Measurements from ENCODE around the gene TUBB1. TPM values are rescaled to one million over a fixed set of nuclear protein-coding genes. Genes with fewer than 3 reads are reported as not detected.

The TUBB1 gene
- total and polyA plus RNA-seq, 7 experiments from 2014 or later, result 0.14 to 9.5 (median 0.60) TPM; not detected in 3

DNA sequence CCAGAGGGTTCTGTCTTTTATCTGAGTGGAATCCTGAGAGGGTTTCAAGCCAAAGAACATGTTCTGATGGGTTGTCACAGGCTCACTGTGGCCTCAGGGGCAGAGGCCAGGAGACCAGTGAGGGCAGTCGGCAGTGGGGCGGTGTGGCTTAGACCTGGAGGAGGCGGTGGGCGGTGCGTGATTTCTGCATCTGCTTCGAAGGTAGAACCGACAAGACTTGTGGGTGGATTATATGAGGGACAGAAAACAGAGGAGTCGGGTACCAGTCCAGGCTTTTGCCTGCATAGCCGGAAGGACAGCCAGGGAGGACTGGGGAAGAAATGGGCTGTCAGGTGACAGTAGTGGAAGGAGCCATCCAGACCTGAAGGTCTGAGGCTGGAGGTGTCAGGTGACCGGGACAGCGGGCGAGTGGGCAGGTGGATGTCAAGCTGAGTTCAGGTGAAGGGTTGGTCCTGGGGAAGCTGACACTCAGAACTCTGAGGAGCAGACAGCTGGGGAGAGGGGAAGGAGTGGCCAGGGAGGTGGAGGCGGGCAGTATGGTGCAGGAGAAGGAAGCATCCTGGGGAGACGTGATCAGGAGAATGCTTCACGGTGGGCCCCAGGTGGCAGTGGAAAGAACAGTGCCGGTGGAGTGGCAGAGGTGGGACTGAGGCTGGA lies 15.3 kb upstream of the TUBB1 start:
- Mint-ChIP-seq H3K4me3 (peak overlapping the region; percentile 35 to 89 (median 74)), H3K27me3 (no peaks in the 10 kb centered on the region), H3K36me3 (peaks cover 0 to 13% (median 0%) of the 10 kb centered on the region in 5 donors), H3K4me1 (peaks cover 26 to 39% (median 33%) of the 10 kb centered on the region in 7 donors), H3K9me3 (no peaks in the 10 kb centered on the region), H3K27ac (peak overlapping the region; percentile 41 to 93 (median 70))
- no peak for DNase-seq
- peak overlapping the region; percentile 10 for H3K27ac ChIP-seq (ENCODE audit: low read depth, low read length)
- CTCF ChIA-PET, result no interaction called here
- POLR2A ChIA-PET, result interaction anchor here (0.6 kb wide), 1 partner anchor 33 kb away, joined by 4 read pairs; no protein-coding TSS in a partner anchor
- no peak for ATAC-seq
- H3K4me1 ChIP-seq (ENCODE audit: control insufficient read depth in 2 of 2, insufficient read depth in 2 of 2, low read length in 2 of 2), result peaks cover 20 to 23% of the 10 kb centered on the region in 2 donors
- intact Hi-C loops (cut with micrococcal nuclease), result loop anchor here (2.0 kb wide), 3 partner anchors 13 to 39 kb away; partner anchors contain the start of genes NELFCD (in 2 of the 2) and PRELID3B (in 1 of the 2)
- no peaks in the 10 kb centered on the region for H3K9me3 ChIP-seq (ENCODE audit: control insufficient read depth in 2 of 3, low read length in 3 of 3)
- H3K4me3 ChIP-seq (ENCODE audit: low read length), result no peak overlapping the region
- H3K27me3 ChIP-seq (ENCODE audit: control insufficient read depth in 2 of 2, insufficient read depth in 2 of 2, low read length in 2 of 2), result no peaks in the 10 kb centered on the region
- no peaks in the 10 kb centered on the region for H3K36me3 ChIP-seq (ENCODE audit: control insufficient read depth in 2 of 3, insufficient read depth in 3 of 3, low read length in 3 of 3)

DNA sequence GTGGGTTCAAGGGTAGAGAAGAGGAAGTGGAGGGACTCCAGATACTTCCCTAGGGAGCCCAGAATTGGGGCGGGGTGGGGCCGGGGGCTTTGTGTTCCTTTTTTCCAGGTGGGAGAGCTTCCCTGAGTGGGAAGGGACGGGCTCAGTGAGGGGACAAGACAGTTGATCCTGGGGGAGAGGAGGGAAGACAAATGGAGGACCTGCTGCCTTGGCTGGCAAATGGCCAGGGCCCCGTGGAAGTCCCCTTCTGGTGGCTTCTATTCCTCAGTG lies 14.8 kb upstream of the TUBB1 start:
- Histone ChIP-seq H3K4me1 (ENCODE audit: control insufficient read depth in 2 of 2, insufficient read depth in 2 of 2, low read length in 2 of 2) (peaks cover 20 to 23% of the 10 kb centered on the region in 2 donors), H3K36me3 (ENCODE audit: control insufficient read depth in 2 of 3, insufficient read depth in 3 of 3, low read length in 3 of 3) (no peaks in the 10 kb centered on the region), H3K27me3 (ENCODE audit: control insufficient read depth in 2 of 2, insufficient read depth in 2 of 2, low read length in 2 of 2) (no peaks in the 10 kb centered on the region), H3K27ac (ENCODE audit: low read depth, low read length) (peak overlapping the region; percentile 34), H3K9me3 (ENCODE audit: control insufficient read depth in 2 of 3, low read length in 3 of 3) (no peaks in the 10 kb centered on the region), H3K4me3 (ENCODE audit: low read length) (no peak overlapping the region)
- ChIA-PET POLR2A (interaction anchor here (0.5 to 2.1 kb wide), 6 partner anchors 10 to 149 kb away, joined by 3 to 10 read pairs (median 4); partner anchors contain the start of gene ATP5F1E), CTCF (no interaction called here)
- Mint-ChIP-seq H3K4me3 (peak overlapping the region; percentile 68 to 89 (median 80)), H3K9me3 (no peaks in the 10 kb centered on the region), H3K27ac (peak overlapping the region; percentile 38 to 93 (median 80)), H3K36me3 (peaks cover 0 to 13% (median 0%) of the 10 kb centered on the region in 5 donors), H3K27me3 (no peaks in the 10 kb centered on the region), H3K4me1 (peaks cover 26 to 39% (median 33%) of the 10 kb centered on the region in 7 donors)
- intact Hi-C loops (cut with micrococcal nuclease), result loop anchor here (2.0 kb wide), 3 partner anchors 14 to 38 kb away; partner anchors contain the start of genes NELFCD (in 2 of the 2) and PRELID3B (in 1 of the 2)
- ATAC-seq (no peak), DNase-seq (peak in 7 of 9 donors; percentile 33 to 57 (median 41))

DNA sequence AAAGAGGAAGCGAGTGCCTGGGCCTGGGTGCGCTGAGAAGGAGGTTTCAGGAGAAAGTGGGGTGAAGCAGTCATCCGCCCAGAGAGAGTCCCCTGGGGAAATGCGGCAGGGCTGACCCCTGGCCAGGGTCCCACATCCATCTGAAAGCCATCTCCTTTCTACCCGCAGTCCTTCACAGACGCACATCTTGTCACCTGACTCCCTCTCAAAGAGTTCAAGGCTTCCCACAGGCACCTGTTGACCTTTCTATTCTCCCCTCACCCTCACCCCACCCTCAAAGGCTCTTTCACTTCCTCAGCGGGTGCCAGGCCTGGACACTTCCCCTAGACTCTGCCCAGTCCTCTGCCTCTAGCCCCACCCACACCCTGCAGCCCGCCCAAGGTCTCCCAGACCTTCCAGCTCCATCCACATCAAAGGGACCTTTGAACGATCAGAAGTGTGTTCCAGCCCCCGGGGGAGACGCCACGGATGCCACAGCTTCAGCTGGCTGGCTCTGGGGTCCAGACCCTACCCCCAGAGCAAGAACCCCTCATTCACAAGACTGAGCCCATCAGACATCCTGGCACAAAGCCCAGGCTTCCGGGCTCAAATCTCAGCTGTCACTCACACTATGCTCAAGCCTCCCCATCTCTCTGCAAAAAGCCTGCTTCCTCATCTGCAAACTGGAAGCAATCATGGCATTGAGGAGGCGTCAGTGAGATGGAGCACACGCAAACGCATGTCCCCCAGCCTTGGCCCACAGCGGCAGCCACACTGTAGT lies 14.3 kb upstream of the TUBB1 start:
- Mint-ChIP-seq H3K36me3 (peaks cover 0 to 13% (median 0%) of the 10 kb centered on the region in 5 donors), H3K4me1 (peaks cover 26 to 41% (median 33%) of the 10 kb centered on the region in 7 donors), H3K27me3 (no peaks in the 10 kb centered on the region), H3K27ac (peak overlapping the region; percentile 69 to 93 (median 82)), H3K9me3 (no peaks in the 10 kb centered on the region), H3K4me3 (peak overlapping the region; percentile 68 to 89 (median 80))
- no peaks in the 10 kb centered on the region for H3K9me3 ChIP-seq (ENCODE audit: control insufficient read depth in 2 of 3, low read length in 3 of 3)
- intact Hi-C loops (cut with micrococcal nuclease), result loop anchor here (2.0 kb wide), 3 partner anchors 14 to 38 kb away; partner anchors contain the start of genes NELFCD (in 2 of the 2) and PRELID3B (in 1 of the 2)
- no peaks in the 10 kb centered on the region for H3K36me3 ChIP-seq (ENCODE audit: control insufficient read depth in 2 of 3, insufficient read depth in 3 of 3, low read length in 3 of 3)
- CTCF ChIA-PET, result no interaction called here
- peaks cover 20 to 23% of the 10 kb centered on the region in 2 donors for H3K4me1 ChIP-seq (ENCODE audit: control insufficient read depth in 2 of 2, insufficient read depth in 2 of 2, low read length in 2 of 2)
- no peaks in the 10 kb centered on the region for H3K27me3 ChIP-seq (ENCODE audit: control insufficient read depth in 2 of 2, insufficient read depth in 2 of 2, low read length in 2 of 2)
- peak in 7 of 9 donors; percentile 17 to 54 (median 50) for DNase-seq
- POLR2A ChIA-PET, result interaction anchor here (0.5 to 2.1 kb wide), 6 partner anchors 9 to 345 kb away, joined by 3 to 10 read pairs (median 4); partner anchors contain the start of gene ATP5F1E
- peak; percentile 73 for ATAC-seq
- peak overlapping the region; percentile 55 for H3K4me3 ChIP-seq (ENCODE audit: low read length)
- peak overlapping the region; percentile 34 for H3K27ac ChIP-seq (ENCODE audit: low read depth, low read length)

DNA sequence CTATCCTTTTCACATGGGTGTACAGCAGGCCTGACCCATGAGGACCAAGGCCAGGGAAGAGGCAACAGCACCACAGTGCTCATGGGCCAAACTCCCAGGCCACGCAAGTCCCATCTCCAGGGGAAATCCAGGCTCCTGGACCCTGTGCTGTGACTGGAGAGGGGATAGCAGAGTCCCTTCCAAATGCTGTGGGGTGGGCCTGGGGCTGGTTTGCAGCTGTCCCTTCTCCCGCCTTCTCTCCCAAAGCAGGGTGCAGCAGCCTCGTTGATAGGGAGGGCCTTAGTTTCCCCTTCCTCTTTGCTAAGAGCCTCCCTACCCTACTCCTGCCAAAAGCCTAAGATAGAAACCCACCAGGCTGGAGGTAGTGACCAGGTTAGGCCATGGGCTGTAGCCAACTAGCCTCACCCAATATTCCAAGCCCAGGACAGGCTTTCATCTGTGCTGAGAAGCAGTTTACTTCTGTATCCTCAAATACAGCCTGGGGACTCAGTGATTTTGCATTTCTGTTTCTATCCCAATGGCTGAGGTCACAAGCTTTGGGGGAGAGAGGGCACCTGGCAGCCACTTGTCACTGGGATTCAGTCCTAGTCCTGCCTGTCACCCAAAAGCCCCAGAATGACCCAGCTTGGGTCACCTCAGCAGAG lies 13.6 kb upstream of the TUBB1 start:
- ChIA-PET POLR2A (interaction anchor here (0.6 to 2.1 kb wide), 4 partner anchors 8 to 346 kb away, joined by 3 to 10 read pairs (median 4); partner anchors contain the start of gene ATP5F1E), CTCF (no interaction called here)
- peak overlapping the region in 8 of 9 donors; percentile 69 to 93 (median 82) for H3K27ac Mint-ChIP-seq
- H3K4me3 Mint-ChIP-seq, result peak overlapping the region; percentile 68 to 89 (median 80)
- Histone ChIP-seq H3K27me3 (ENCODE audit: control insufficient read depth in 2 of 2, insufficient read depth in 2 of 2, low read length in 2 of 2) (no peaks in the 10 kb centered on the region), H3K9me3 (ENCODE audit: control insufficient read depth in 2 of 3, low read length in 3 of 3) (no peaks in the 10 kb centered on the region), H3K27ac (ENCODE audit: low read depth, low read length) (peak overlapping the region; percentile 62), H3K36me3 (ENCODE audit: control insufficient read depth in 2 of 3, insufficient read depth in 3 of 3, low read length in 3 of 3) (no peaks in the 10 kb centered on the region), H3K4me3 (ENCODE audit: low read length) (peak overlapping the region; percentile 55), H3K4me1 (ENCODE audit: control insufficient read depth in 2 of 2, insufficient read depth in 2 of 2, low read length in 2 of 2) (peaks cover 20 to 23% of the 10 kb centered on the region in 2 donors)
- H3K27me3 Mint-ChIP-seq, result no peaks in the 10 kb centered on the region
- H3K4me1 Mint-ChIP-seq, result peaks cover 26 to 43% (median 33%) of the 10 kb centered on the region in 7 donors
- H3K36me3 Mint-ChIP-seq, result peaks cover 0 to 12% (median 0%) of the 10 kb centered on the region in 5 donors
- intact Hi-C loops (cut with micrococcal nuclease), result loop anchor here (1.0 to 2.0 kb wide), 4 partner anchors 15 to 37 kb away; partner anchors contain the start of genes ATP5F1E (in 2 of the 2), NELFCD (in 2 of the 2) and PRELID3B (in 2 of the 2)
- DNase-seq (no peak), ATAC-seq (no peak)
- H3K9me3 Mint-ChIP-seq, result no peaks in the 10 kb centered on the region

DNA sequence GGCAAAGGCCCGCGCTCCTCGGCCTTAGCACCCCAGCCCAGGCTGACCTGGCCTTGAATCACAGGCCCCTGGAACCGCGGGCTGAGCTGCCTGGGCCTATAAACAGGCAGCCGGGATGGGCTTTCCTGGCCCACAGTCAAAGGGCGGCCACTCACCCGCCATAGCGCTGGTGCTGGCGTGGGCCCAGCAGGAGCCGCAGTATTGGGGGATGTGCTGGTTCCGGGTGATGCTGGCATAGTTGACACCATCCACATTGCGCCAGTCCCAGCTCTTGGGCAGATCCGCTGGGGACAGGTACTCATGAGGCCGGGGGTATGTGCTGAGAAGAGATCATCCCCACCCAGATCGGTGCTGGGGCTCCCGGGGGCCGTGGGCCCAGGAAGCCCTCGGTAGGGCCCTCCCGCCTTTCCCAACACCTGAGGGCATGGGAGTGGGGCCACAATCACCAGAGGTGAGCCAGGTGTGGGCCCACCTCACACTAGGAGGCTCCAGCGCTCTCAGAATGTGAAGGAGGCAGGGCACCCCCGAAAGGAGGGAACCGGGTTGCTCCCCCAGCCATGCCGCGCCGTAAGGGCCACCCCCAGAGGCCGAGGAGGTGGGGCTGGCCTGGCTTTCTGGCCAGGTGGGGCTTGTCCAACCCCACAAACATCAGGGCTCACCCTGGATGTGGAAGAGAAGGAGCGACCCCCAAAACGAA lies 12.9 kb upstream of the TUBB1 start:
- Mint-ChIP-seq H3K4me1 (peaks cover 29 to 46% (median 34%) of the 10 kb centered on the region in 7 donors), H3K4me3 (peak overlapping the region; percentile 68 to 89 (median 75)), H3K27me3 (no peaks in the 10 kb centered on the region), H3K27ac (peak overlapping the region in 3 of 9 donors; percentile 47 to 93 (median 84)), H3K9me3 (no peaks in the 10 kb centered on the region), H3K36me3 (peaks cover 0 to 12% (median 0%) of the 10 kb centered on the region in 5 donors)
- H3K36me3 ChIP-seq (ENCODE audit: control insufficient read depth in 2 of 3, insufficient read depth in 3 of 3, low read length in 3 of 3), result no peaks in the 10 kb centered on the region
- ATAC-seq, result no peak
- H3K9me3 ChIP-seq (ENCODE audit: control insufficient read depth in 2 of 3, low read length in 3 of 3), result no peaks in the 10 kb centered on the region
- POLR2A ChIA-PET, result interaction anchor here (1.7 to 2.1 kb wide), 2 partner anchors 26 to 116 kb away, joined by 4 to 10 read pairs; partner anchors contain the start of gene ATP5F1E
- H3K4me1 ChIP-seq (ENCODE audit: control insufficient read depth in 2 of 2, insufficient read depth in 2 of 2, low read length in 2 of 2), result peaks cover 20 to 23% of the 10 kb centered on the region in 2 donors
- intact Hi-C loops (cut with micrococcal nuclease), result loop anchor here (1.0 to 2.0 kb wide), 2 partner anchors 26 to 36 kb away; partner anchors contain the start of genes ATP5F1E (in 2 of the 2) and PRELID3B (in 1 of the 2)
- no peak for DNase-seq
- H3K27ac ChIP-seq (ENCODE audit: low read depth, low read length), result peak overlapping the region; percentile 62
- CTCF ChIA-PET, result no interaction called here
- no peaks in the 10 kb centered on the region for H3K27me3 ChIP-seq (ENCODE audit: control insufficient read depth in 2 of 2, insufficient read depth in 2 of 2, low read length in 2 of 2)
- H3K4me3 ChIP-seq (ENCODE audit: low read length), result peak overlapping the region; percentile 55
